ENCODE data around the gene MRPL34.

The MRPL34 gene

GRCh38 chr19:17353386-17353785 lies 47.7 kb downstream of the MRPL34 start:
- peaks cover 0 to 4% (median 0%) of the 10 kb centered on the region in 5 donors for H3K36me3 ChIP-seq (ENCODE audit: control insufficient read depth in 5 of 5, insufficient read depth in 5 of 5, low read length in 5 of 5)
- H3K27me3 ChIP-seq (ENCODE audit: control insufficient read depth in 5 of 5, insufficient read depth in 4 of 5, low read length in 5 of 5), result peaks cover 0 to 23% (median 6%) of the 10 kb centered on the region in 5 donors
- H3K4me1 ChIP-seq (ENCODE audit: control insufficient read depth in 5 of 5, insufficient read depth in 5 of 5, low read length in 5 of 5), result peaks cover 0 to 62% (median 19%) of the 10 kb centered on the region in 5 donors
- no peaks in the 10 kb centered on the region for H3K9me3 ChIP-seq (ENCODE audit: control insufficient read depth in 5 of 5, low read length in 5 of 5)
- H3K27ac ChIP-seq (ENCODE audit: low read depth, low read length), result no peak overlapping the region
- no peak overlapping the region for H3K9ac ChIP-seq (ENCODE audit: low read length in 5 of 5)
- H3K4me3 ChIP-seq (ENCODE audit: low read depth in 1 of 5, low read length in 5 of 5), result no peak overlapping the region

Measured in subcutaneous abdominal adipose tissue (tissue), 5 donors.